Stimulated activated CD4-positive, alpha-beta T cell treated with anti-CD3 and anti-CD28 coated beads, Interleukin-1b, Interleukin-23, amount 100 ng/mL, for 1 hour (primary cell): ENCODE measurements around the gene PARN.
"Not testable (repeated sequence)": the region's sequence is repeated elsewhere in the genome, so short reads cannot be mapped to it uniquely, and the experiment has no call there.

Experiments used
- DNase-seq, 2 donors: peaks; one replicate each; pipeline ENCODE4 v3.0.0-alpha.2; 2020; ENCODE audit warnings: low read depth in 2 of 2

The PARN gene, protein sequence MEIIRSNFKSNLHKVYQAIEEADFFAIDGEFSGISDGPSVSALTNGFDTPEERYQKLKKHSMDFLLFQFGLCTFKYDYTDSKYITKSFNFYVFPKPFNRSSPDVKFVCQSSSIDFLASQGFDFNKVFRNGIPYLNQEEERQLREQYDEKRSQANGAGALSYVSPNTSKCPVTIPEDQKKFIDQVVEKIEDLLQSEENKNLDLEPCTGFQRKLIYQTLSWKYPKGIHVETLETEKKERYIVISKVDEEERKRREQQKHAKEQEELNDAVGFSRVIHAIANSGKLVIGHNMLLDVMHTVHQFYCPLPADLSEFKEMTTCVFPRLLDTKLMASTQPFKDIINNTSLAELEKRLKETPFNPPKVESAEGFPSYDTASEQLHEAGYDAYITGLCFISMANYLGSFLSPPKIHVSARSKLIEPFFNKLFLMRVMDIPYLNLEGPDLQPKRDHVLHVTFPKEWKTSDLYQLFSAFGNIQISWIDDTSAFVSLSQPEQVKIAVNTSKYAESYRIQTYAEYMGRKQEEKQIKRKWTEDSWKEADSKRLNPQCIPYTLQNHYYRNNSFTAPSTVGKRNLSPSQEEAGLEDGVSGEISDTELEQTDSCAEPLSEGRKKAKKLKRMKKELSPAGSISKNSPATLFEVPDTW

DNA sequence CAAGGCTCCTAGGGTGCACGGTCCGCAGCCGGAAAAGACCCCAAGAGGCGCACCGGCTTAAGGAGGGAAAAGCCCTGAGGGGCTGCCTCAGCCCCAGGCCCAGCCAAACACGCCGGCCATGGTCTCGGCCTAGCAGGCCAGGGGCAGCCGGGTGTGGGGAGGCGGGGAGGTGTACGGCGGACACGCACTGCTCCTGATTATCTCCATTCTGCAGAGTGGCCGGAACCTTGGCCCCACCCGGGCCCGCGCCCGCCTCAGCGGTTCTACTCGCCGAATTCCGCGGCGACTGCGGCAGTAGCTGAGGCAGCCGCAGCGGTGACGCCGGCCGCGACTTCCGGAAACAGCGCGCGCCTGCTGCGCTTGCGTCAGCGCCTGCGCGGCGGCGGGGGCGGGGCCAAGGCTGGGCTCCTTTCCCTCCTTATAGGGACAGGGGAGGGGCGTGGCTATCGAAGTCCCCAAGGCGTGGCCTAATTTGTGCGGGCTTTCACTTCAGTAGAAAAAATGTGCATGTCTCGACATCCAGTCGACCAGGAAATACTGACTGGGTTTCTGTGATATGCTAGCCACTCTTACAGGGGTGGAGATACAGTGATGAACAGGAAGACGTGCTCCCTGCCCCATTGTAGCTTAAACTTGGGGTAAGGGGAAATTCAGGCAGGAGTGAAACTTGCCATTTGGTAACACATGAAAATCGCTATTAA is at the start of gene PARN:
Gene PARN, minus strand, starts transcription at position 342 of the 701 bp plus-strand sequence. Its CDS starts 135 bp downstream, at position 207.
- peak; percentile 97 for DNase-seq

DNA sequence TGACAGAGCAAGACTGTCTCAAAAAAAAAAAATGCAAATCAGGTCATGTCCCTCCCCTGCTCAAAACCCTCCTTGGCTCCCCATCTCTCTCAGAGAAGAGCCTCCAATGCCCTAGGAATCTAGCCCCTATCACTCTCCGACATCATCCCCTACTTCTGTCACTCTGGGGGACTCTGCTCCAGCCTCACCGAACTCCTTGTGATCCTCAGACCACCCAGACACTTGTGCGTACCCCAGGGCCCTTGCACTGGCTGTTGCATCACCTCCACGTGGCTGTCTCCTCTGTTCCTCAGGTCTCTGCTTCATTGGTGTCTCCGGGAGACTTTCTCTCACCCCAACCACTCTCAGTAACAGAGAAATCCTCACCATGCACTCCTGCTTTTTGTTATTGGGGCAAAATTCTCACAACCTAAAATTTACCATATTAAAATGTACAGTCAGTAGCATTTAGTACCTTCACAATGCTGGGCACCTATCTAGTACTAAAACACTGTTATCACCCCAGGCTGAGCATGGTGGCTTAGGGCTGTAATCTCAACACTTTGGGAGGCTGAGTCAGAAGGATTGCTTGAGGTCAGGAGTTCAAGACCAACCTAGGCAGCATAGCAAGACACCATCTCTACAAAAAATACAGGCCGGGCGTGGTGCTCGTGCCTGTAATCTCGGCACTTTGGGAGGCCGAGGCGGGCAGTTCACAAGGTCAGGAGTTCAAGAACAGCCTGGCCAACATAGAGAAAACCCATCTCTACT is 48.9 kb upstream of the PARN start:
- no peak for DNase-seq

DNA sequence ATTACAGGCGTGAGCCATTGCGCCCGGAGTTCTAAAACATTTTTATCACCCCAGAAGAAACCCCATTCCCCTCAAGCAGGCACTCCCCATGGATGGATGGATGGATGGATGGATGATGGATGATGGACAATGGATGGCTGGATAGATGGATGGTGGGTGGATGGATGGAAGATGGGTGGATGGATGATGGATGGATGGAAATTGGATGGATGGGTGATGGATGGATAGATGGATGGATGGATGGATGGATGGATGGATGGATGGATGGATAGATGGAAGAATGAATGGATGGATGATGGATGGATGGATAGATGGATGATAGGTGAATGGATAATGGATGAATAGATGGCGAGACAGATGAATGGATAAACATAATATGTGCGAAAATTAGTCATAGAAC is 47.6 kb upstream of the PARN start:
- no peak for DNase-seq

DNA sequence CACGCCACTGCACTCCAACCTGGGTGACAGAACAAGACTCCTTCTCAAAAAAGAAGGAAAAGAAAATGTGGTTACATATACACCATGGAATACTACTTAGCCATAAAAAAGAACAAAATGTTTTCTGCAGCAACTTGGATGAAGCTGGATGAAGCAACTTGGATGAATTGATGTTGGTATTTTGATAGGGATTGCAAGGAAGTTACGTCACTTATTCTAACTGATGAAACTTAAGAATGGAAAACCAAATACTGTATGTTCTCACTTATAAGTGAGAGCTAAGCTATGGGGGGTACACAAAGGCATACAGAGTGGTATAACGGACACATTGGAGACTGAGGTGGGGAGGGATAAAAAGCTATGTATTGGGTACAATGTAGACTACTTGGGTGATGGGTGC is 46.6 kb upstream of the PARN start:
- DNase-seq = no peak

DNA sequence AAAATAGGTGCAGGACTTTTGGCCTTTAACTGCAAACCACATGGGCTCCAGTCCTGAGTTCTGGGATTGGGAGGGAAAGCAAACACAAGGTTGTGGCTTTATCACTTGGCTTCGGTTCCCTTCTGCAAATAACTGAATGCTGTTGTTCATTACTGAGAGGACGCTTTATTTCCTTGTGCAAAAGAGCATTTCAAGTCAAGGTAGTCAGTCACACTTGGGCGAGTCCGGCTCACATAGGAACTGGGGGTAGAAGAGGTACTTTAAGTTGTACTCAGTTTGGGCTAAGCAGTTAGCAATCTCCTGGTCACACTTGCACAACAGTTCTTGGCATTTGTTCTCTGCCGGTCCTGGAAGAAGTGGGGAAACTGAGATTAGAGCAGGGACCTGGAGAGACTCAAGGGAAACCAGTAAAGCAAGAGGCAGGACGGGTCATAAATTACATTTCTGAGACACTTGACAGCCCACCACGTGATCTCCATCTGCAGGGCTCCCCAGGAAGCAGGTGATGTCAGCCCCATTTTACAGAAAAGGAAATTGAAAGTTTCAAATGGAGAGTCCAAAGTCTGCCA is 42.4 kb upstream of the PARN start:
- DNase-seq = no peak

DNA sequence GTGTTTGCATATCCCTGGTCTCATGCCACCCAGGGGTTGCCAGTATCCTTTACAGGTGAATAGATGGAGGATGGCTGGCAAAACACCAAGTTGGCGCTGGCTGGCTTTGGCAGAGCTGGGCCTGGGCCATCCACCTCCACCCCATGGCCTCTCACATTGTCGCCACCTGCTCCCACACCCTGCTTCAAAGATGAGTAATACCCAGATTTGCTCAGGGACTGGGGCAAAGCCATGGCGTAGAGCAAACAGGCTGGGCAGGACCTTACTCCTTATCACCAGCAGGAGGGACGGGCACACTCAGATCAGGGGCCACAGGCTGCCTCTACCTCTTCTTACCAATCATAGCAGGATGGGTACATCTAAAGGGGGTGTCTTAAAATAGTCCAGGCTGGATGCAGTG is 39.7 kb upstream of the PARN start:
- DNase-seq = no peak

DNA sequence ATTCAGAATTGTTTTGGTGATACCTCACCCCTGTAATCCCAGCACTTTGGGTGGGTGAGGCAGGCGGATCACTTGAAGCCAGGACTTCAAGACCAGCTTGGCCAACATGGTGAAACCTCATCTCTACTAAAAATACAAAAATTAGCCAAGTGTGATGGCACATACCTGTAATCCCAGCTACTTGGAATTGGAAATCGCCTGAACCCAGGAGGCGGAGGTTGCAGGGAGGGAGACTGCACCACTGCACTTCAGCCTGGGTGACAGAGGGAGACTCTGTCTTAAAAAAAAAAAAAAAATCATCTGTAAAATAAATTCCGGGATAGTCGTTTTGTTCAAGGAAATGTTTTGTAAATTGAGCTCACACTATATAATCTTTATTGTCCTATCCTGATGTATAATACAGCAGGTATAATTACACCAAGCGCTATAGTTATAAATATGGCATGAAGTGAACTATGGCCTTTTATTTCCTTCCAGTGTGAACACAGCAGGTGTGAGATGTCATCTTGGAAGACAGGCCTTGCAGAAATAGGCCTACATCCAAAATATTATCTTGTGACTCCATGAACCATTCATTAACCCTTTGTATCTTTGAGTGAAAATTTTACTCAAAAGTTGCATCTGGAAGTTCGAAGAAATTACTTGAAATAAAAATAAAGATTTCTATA is 38.6 kb upstream of the PARN start:
- DNase-seq = no peak

DNA sequence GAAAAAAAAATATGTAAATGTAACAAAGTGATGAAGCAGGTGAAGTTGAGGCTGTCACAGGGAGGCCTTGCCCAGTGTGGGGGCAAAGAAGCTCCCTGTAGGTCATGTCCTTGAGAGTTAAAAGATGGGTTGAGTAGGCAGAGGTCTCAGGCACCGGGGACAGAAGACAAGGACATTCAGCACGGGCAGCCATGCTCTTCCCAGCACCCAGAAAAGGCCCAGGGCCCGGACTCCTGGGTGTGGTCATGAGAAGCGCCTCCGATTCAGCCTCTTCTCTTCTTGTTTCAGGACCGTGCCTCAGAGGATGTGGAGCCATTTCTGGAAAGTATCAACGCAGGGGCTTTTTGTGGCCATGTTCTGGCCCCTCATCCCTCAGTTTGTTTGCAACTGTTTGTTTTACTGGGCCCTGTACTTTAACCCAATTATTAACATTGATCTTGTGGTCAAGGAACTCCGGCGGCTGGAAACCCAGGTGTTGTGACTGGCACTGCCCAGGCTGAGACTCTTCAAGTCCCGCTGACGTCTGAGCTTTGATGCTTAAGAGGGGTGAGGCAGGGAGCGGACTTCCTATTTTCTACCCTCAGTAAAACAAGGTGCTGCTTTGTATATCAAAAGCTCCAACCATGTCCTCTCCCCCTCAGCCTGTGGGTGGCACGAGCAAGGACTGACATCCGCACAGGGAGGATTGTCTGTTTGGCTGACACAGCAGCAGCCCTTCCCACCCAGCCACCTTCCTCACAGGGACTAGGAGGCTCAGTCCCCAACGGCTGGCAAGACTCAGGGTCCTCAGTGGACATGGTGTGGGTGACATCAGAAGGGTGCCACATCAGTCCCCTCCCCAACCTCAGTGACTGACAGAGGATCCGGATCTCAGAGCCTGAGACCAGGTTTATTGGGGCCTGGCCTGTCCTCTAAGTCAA is 37.5 kb upstream of the PARN start:
- DNase-seq = no peak

DNA sequence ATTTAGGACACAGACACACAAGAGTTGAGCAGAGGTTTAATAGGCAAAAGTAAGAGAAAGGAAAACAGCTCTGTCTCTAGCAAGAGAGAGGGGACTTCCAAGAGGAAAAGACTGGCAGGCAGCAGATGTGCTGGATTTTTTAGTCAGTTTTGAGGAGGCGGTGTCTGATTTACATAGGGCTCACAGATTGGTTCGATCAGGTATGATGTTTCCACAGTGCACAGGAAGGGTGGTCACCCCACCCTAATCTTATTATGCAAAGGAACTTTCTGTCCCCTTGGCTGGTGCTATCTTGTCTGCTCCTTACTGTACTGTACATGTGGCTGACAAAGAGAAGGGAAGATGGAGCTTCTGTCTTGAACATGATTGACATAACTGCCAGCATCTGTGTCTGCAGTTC is 28.0 kb upstream of the PARN start:
- no peak for DNase-seq

DNA sequence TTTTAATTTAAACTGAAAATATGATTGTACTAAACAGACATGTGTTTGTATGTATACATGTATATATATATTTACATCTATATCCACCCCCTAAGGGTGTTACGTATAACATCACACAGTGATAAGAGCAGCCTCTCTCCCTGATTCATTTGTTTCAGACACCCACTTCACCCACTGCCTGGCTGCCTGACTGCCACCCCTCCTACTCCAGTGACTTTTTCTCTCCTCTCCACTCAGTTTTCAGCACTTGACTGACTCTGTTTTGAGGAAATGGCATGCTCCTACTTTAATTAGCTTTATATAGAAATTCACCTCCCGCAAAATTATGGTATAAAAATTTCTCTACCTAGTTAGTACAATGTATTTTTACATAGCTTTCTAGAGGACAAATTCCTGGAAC is 22.7 kb upstream of the PARN start:
- no peak for DNase-seq

DNA sequence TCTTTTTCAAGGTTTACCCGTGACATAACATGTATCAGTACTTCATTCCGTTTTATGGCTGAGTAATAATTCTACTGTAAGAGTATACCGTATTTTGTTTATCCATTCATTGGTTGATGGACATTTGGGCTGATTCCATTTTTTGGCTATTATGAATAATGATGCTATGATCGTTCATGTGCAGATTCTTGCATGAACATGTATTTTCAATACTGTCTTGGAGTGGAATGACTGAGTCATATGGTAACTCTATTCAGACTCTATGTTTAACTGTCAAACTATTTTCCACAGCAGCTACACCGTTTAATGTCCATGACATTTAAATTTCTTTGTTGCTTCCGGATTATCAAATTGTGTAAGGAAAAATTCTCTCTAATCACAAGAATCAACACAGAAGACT is 20.6 kb upstream of the PARN start:
- no peak for DNase-seq

DNA sequence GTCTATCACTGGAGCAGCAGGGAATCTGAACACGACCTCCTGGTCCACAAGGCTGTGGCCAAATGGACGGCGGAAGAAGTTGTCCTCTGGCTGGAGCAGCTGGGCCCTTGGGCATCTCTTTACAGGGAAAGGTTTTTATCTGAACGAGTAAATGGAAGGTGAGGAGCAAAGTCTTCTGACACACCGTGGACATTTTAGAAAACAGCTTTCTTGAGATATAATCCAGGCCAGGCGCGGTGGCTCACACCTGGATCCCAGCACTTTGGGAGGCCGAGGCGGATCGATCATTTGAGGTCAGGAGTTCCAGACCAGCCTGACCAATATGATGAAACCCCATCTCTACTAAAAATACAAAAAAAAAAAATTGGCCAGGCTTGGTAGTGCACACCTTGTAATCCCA is 19.8 kb upstream of the PARN start:
- DNase-seq = no peak

DNA sequence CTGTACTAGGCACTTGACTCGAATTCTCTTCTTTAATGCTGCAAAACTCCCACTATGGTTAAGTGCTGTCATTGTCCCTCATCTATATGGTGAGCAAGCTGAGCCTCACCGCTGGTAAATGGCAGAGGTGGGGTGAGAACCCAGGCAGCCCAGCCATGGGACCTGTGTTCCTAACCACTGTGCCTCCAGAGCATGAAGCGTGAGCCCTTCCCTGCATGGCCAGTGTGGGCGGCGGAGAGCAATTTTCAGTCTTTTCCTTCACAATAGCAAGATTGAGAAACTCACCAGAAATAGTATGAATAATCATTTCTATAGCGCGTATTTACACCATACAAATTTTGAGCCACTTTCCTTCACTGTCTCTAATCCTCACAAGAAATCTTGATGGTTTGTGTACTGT is 11.9 kb upstream of the PARN start:
- no peak for DNase-seq

DNA sequence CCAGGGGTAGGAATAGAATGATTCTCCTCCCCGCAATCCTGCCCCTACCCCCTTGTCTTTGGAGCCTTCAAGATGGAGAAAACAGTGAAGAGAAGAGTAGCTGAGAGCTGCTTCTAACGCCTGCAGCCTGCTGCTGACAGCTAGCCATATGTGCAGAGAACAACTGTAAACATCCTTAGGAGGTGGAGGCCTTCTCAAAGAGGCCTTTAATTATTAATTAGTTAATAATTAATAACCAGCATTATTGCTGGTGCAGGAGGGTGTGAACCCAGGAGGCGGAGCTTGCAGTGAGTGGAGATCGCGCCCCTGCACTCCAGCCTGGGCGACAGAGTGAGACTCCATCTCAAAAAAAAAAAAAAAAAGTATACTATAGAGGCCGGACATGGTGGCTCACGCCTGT is 11.1 kb upstream of the PARN start:
- no peak for DNase-seq

DNA sequence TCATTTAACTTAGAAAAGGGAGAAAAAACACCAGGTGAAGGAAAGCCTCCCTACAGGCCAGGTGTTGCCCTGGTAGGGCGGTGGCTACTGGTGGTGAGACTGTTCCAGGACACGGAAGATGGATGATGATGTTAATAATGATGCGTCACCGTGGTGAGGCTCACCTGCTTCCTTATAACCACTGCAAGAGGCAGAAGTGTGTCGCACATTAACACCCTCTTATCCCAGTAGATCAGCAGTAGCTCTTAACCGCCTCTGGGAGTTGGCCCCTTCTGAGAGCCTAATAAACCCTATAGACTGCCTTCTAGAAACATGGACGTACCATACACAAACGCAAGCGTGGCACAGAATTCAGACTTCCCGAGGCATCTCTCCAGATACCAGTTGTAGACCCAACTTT is 10.5 kb upstream of the PARN start:
- DNase-seq = no peak

DNA sequence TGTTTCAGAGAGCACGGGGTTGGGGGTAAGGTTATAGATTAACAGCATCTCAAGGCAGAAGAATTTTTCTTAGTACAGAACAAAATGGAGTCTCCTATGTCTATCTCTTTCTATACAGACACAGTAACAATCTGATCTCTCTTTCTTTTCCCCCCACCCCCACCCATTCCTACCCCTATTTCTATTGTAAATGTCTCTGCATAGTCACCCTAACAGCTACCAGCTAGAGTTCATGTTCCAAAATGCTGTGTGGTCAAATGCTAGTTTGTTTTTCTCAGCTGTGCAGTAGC is 6.8 kb upstream of the PARN start:
- not testable (repeated sequence) for DNase-seq

DNA sequence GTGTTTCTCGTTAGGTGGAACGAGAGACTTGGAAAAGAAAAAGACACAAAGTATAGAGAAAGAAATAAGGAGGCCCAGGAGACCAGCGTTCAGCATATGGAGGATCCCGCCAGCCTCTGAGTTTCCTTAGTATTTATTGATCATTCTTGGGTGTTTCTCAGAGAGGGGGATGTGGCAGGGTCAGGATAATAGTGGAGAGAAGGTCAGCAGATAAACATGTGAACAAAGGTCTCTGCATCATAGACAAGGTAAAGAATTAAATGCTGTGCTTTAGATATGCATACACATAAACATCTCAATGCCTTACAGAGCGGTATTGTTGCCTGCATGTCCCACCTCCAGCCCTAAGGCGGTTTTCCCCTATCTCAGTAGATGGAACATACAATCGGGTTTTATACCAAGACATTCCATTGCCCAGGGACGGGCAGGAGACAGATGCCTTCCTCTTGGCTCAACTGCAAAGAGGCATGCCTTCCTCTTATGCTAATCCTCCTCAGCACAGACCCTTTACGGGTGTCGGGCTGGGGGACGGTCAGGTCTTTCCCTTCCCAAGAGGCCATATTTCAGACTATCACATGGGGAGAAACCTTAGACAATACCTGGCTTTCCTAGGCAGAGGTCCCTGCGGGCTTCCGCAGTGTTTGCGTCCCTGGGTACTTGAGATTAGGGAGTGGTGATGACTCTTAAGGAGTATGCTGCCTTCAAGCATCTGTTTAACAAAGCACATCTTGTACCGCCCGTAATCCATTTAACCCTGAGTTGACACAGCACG is 6.3 kb upstream of the PARN start:
- not testable (repeated sequence) for DNase-seq

DNA sequence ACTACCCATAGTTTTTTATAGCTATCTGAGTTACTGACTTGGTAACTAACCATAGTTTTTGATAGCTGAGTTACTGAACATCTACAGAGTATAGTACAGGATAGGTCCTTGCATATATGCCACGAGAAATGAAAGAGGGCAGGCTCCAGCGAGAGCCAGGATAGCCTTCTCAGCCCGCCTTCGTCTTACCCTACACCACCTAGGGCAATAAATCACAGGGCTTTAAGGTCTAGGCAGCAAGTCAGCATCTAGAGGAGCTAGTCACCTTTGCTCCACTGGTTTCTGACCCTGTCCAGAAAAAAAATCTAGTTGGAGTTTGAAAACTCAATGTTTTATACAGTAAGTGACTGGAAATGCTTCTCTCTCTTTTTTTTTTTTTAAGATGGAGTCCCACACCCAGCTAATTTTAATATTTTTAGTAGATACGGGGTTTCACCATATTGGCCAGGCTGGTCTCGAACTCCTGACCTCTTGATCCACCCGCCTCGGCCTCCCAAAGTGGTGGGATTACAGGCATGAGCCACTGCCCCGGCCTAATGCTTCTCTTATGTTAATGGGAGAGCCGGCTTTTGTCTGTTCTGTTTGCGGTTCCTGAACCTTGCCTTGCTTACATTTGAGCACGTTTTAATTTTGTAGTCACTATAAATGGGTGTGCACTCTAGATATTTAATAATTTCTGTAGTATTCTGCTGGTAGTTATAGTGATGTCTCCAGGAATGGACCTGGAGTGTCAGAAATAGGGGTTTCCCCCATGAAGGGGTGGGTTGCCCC is 5.5 kb upstream of the PARN start:
- no peak for DNase-seq

DNA sequence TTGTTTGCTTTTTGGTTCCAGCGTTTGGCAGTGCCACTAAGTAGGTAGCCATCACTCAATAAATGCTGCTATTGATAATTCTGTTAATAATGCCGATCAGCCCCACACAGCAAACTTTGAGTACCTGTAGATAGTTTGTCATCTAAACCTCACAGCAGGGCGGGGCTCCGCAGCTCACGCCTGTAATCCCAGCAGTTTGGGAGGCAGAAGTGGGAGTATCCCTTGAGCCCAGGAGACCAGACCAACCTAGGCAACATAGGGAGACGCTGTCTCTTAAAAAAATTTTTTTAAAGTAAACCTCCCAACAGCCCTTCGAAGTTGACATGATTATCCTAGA is 4.3 kb upstream of the PARN start:
- DNase-seq = no peak
